ENCODE results near the gene SLC34A1. TPM values are rescaled to one million over a fixed set of nuclear protein-coding genes. Genes with fewer than 3 reads are reported as not detected.
A peak's percentile ranks its signal among the peaks of the same experiment; 100 is the strongest.

The SLC34A1 gene
- total and polyA plus RNA-seq, 2 experiments from 2014 or later: not detected

- Histone ChIP-seq H2AFZ (no peak overlapping the region), H3K27me3 (ENCODE audit: insufficient read depth) (peaks cover 22% of the 10 kb centered on the region), H3K4me3 (no peak overlapping the region), H3K79me2 (replicated peaks; ENCODE audit: insufficient read depth) (no peaks in the 10 kb centered on the region), H4K20me1 (replicated peaks; ENCODE audit: insufficient read depth) (no peaks in the 10 kb centered on the region; the same call in 1 of the 2 replicates), H3K27ac (ENCODE audit: low read depth) (no peak overlapping the region), H3K36me3 (ENCODE audit: insufficient read depth) (no peaks in the 10 kb centered on the region), H3F3A (replicated peaks; ENCODE audit: low read depth) (peaks cover 16% of the 10 kb centered on the region; the same call in 1 of the 2 replicates), H3K4me1 (ENCODE audit: insufficient read depth) (peaks cover 20% of the 10 kb centered on the region), H3K9me2 (ENCODE audit: insufficient read depth) (no peaks in the 10 kb centered on the region), H3K4me2 (no peak overlapping the region)
- no peak overlapping the region for H3K4me3 Mint-ChIP-seq
- H3K27me3 Mint-ChIP-seq (ENCODE audit: insufficient read depth, low read depth, poor library complexity): peaks cover 31% of the 10 kb centered on the region
- peaks cover 4% of the 10 kb centered on the region; the same call in 2 of the 3 replicates for H3K9me3 Mint-ChIP-seq
- no peak for TF ChIP-seq CREB1 (CRISPR knock-in tag; IDR thresholded peaks at IDR 0.05; ENCODE audit: low read depth)
- TF ChIP-seq, protein P1, sequence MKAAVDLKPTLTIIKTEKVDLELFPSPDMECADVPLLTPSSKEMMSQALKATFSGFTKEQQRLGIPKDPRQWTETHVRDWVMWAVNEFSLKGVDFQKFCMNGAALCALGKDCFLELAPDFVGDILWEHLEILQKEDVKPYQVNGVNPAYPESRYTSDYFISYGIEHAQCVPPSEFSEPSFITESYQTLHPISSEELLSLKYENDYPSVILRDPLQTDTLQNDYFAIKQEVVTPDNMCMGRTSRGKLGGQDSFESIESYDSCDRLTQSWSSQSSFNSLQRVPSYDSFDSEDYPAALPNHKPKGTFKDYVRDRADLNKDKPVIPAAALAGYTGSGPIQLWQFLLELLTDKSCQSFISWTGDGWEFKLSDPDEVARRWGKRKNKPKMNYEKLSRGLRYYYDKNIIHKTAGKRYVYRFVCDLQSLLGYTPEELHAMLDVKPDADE (IDR thresholded peaks at IDR 0.05): no peak
- no peak for TF ChIP-seq ZNF331 (CRISPR knock-in tag; IDR thresholded peaks at IDR 0.05; ENCODE audit: low read depth)
- no peak for TF ChIP-seq EZH2phosphoT487 (IDR thresholded peaks at IDR 0.05; ENCODE audit: unreplicated experiment)
- TF ChIP-seq, protein P2, sequence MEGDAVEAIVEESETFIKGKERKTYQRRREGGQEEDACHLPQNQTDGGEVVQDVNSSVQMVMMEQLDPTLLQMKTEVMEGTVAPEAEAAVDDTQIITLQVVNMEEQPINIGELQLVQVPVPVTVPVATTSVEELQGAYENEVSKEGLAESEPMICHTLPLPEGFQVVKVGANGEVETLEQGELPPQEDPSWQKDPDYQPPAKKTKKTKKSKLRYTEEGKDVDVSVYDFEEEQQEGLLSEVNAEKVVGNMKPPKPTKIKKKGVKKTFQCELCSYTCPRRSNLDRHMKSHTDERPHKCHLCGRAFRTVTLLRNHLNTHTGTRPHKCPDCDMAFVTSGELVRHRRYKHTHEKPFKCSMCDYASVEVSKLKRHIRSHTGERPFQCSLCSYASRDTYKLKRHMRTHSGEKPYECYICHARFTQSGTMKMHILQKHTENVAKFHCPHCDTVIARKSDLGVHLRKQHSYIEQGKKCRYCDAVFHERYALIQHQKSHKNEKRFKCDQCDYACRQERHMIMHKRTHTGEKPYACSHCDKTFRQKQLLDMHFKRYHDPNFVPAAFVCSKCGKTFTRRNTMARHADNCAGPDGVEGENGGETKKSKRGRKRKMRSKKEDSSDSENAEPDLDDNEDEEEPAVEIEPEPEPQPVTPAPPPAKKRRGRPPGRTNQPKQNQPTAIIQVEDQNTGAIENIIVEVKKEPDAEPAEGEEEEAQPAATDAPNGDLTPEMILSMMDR (conservative IDR thresholded peaks at IDR 0.05; ENCODE audit: low read depth in 2 of 2): 0 out of 4 replicates have a peak, but pooled peaks of 1 of the 2 experiments have one; percentile 8
- TF ChIP-seq NANOG (IDR thresholded peaks at IDR 0.05; ENCODE audit: borderline replicate concordance): no peak
- TF ChIP-seq, protein P3, sequence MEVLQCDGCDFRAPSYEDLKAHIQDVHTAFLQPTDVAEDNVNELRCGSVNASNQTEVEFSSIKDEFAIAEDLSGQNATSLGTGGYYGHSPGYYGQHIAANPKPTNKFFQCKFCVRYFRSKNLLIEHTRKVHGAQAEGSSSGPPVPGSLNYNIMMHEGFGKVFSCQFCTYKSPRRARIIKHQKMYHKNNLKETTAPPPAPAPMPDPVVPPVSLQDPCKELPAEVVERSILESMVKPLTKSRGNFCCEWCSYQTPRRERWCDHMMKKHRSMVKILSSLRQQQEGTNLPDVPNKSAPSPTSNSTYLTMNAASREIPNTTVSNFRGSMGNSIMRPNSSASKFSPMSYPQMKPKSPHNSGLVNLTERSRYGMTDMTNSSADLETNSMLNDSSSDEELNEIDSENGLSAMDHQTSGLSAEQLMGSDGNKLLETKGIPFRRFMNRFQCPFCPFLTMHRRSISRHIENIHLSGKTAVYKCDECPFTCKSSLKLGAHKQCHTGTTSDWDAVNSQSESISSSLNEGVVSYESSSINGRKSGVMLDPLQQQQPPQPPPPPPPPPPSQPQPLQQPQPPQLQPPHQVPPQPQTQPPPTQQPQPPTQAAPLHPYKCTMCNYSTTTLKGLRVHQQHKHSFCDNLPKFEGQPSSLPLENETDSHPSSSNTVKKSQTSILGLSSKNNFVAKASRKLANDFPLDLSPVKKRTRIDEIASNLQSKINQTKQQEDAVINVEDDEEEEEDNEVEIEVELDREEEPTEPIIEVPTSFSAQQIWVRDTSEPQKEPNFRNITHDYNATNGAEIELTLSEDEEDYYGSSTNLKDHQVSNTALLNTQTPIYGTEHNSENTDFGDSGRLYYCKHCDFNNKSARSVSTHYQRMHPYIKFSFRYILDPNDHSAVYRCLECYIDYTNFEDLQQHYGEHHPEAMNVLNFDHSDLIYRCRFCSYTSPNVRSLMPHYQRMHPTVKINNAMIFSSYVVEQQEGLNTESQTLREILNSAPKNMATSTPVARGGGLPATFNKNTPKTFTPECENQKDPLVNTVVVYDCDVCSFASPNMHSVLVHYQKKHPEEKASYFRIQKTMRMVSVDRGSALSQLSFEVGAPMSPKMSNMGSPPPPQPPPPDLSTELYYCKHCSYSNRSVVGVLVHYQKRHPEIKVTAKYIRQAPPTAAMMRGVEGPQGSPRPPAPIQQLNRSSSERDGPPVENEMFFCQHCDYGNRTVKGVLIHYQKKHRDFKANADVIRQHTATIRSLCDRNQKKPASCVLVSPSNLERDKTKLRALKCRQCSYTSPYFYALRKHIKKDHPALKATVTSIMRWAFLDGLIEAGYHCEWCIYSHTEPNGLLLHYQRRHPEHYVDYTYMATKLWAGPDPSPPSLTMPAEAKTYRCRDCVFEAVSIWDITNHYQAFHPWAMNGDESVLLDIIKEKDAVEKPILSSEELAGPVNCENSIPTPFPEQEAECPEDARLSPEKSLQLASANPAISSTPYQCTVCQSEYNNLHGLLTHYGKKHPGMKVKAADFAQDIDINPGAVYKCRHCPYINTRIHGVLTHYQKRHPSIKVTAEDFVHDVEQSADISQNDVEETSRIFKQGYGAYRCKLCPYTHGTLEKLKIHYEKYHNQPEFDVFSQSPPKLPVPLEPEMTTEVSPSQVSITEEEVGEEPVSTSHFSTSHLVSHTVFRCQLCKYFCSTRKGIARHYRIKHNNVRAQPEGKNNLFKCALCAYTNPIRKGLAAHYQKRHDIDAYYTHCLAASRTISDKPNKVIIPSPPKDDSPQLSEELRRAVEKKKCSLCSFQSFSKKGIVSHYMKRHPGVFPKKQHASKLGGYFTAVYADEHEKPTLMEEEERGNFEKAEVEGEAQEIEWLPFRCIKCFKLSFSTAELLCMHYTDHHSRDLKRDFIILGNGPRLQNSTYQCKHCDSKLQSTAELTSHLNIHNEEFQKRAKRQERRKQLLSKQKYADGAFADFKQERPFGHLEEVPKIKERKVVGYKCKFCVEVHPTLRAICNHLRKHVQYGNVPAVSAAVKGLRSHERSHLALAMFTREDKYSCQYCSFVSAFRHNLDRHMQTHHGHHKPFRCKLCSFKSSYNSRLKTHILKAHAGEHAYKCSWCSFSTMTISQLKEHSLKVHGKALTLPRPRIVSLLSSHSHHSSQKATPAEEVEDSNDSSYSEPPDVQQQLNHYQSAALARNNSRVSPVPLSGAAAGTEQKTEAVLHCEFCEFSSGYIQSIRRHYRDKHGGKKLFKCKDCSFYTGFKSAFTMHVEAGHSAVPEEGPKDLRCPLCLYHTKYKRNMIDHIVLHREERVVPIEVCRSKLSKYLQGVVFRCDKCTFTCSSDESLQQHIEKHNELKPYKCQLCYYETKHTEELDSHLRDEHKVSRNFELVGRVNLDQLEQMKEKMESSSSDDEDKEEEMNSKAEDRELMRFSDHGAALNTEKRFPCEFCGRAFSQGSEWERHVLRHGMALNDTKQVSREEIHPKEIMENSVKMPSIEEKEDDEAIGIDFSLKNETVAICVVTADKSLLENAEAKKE (CRISPR knock-in tag; IDR thresholded peaks at IDR 0.05): no peak
- TF ChIP-seq, protein P4, sequence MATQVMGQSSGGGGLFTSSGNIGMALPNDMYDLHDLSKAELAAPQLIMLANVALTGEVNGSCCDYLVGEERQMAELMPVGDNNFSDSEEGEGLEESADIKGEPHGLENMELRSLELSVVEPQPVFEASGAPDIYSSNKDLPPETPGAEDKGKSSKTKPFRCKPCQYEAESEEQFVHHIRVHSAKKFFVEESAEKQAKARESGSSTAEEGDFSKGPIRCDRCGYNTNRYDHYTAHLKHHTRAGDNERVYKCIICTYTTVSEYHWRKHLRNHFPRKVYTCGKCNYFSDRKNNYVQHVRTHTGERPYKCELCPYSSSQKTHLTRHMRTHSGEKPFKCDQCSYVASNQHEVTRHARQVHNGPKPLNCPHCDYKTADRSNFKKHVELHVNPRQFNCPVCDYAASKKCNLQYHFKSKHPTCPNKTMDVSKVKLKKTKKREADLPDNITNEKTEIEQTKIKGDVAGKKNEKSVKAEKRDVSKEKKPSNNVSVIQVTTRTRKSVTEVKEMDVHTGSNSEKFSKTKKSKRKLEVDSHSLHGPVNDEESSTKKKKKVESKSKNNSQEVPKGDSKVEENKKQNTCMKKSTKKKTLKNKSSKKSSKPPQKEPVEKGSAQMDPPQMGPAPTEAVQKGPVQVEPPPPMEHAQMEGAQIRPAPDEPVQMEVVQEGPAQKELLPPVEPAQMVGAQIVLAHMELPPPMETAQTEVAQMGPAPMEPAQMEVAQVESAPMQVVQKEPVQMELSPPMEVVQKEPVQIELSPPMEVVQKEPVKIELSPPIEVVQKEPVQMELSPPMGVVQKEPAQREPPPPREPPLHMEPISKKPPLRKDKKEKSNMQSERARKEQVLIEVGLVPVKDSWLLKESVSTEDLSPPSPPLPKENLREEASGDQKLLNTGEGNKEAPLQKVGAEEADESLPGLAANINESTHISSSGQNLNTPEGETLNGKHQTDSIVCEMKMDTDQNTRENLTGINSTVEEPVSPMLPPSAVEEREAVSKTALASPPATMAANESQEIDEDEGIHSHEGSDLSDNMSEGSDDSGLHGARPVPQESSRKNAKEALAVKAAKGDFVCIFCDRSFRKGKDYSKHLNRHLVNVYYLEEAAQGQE (IDR thresholded peaks at IDR 0.05; ENCODE audit: unreplicated experiment): no peak
- DNase-seq (ENCODE audit: low spot score) (no peak), ATAC-seq (no peak)
- peaks cover 34% of the 10 kb centered on the region for H3K36me3 Mint-ChIP-seq (ENCODE audit: low read depth)
- no peak overlapping the region; the same call in 1 of the 2 replicates for H3K27ac Mint-ChIP-seq
- peaks cover 30% of the 10 kb centered on the region for H3K4me1 Mint-ChIP-seq
Observed at GRCh38 chr5:177442066-177442826, 58.0 kb downstream of the SLC34A1 start.

All from GM23338 (cell line).